Measurements from ENCODE around the gene RAB3C.

The RAB3C gene

DNA sequence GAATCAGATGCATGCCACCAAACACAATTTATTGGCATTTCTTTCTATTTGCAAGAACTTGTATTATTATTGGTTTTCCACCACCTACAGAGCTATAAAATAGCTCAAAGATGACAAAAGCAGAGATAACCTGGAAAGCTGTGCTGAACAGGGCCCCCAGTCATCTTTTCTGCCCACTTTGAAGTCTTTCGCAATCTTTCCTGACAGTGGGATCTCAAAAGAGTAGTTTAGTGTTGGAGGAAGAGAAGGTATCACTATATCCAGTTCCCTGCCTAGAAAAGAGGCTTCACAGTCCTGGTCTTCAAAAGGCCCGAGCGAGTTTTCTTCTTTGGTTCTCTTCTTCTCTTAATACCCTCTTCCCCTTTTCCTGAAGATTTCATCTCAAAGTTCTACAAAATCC is 231.0 kb downstream of the RAB3C start:
- POLR2A ChIA-PET = no interaction called here
- TF ChIP-seq, protein P1, sequence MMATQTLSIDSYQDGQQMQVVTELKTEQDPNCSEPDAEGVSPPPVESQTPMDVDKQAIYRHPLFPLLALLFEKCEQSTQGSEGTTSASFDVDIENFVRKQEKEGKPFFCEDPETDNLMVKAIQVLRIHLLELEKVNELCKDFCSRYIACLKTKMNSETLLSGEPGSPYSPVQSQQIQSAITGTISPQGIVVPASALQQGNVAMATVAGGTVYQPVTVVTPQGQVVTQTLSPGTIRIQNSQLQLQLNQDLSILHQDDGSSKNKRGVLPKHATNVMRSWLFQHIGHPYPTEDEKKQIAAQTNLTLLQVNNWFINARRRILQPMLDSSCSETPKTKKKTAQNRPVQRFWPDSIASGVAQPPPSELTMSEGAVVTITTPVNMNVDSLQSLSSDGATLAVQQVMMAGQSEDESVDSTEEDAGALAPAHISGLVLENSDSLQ (IDR thresholded peaks at IDR 0.05) = no peak
- TF ChIP-seq TARDBP (IDR thresholded peaks at IDR 0.05) = no peak
- CTCF ChIA-PET = interaction anchor here (1.0 kb wide), 1 partner anchor 26 kb away, joined by 6 read pairs; no protein-coding TSS in a partner anchor
- no peak for DNase-seq (ENCODE audit: extremely low spot score)

DNA sequence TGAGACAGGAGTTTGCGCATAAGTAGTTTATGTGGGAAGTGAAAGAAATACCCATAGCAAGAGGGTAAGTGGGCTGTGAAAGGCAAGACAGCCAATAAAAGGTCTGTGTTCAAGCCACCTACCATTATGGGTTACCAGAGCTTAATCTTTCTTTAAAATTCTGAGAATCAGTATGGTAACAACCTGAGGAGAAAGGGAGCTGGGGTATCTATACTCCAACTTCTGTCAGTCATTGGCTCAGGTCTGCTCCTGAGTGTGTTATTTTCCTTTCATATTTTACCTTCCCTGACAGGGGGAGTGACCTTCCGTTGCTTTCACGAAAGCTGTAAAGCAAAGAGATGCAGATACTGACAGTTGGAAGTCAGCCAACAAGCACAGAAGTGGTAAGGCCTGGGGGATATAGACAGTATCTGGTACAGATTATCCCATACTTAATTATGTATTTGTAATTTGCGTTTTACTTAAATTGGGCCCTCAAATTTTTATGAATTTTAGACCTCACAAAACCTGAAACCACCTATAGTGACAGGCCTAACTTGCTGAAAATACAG is 233.4 kb downstream of the RAB3C start:
- TF ChIP-seq HDGF (IDR thresholded peaks at IDR 0.05; ENCODE audit: borderline replicate concordance) (no peak), SUZ12 (IDR thresholded peaks at IDR 0.05) (no peak), L3MBTL2 (conservative IDR thresholded peaks at IDR 0.05) (no peak), BHLHE40 (IDR thresholded peaks at IDR 0.05; ENCODE audit: borderline replicate concordance) (no peak), FOXK2 (IDR thresholded peaks at IDR 0.05) (no peak), TARDBP (IDR thresholded peaks at IDR 0.05) (no peak), NFRKB (IDR thresholded peaks at IDR 0.05) (no peak), SP1 (IDR thresholded peaks at IDR 0.05) (no peak), CTBP1 (IDR thresholded peaks at IDR 0.05; ENCODE audit: borderline replicate concordance) (no peak), ARNT (IDR thresholded peaks at IDR 0.05) (no peak), LEF1 (IDR thresholded peaks at IDR 0.05; ENCODE audit: borderline replicate concordance) (no peak), FOXM1 (IDR thresholded peaks at IDR 0.05; ENCODE audit: borderline replicate concordance) (no peak), ZNF384 (IDR thresholded peaks at IDR 0.05) (no peak), FOXA1 (IDR thresholded peaks at IDR 0.05) (no peak), ELF4 (IDR thresholded peaks at IDR 0.05) (no peak)
- TF ChIP-seq, protein P1 (IDR thresholded peaks at IDR 0.05) = no peak
- CTCF ChIA-PET = interaction anchor here (0.7 kb wide), 1 partner anchor 76 kb away, joined by 4 read pairs; no protein-coding TSS in a partner anchor

DNA sequence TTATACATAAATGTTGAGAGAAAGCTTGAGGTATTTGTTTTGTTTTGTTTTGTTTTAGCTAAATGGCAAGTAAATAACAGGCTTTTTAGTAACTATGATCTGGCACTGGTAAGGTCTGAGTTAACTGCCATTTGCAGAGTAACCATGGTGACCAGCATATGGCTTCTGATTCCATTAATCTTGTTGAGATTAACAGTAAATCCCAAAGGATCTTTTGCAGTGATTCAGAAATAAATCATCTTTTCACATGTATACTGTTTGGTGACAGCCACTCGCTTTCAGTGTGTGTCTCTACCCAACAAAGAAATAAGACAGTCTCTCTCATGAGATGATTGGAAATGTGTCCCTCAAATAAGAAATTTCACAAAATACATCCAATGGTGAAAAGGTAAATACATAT is 235.6 kb downstream of the RAB3C start:
- CTCF ChIA-PET = no interaction called here
- no peak for DNase-seq (ENCODE audit: extremely low spot score)
- POLR2A ChIA-PET = no interaction called here
- TF ChIP-seq L3MBTL2 (conservative IDR thresholded peaks at IDR 0.05) (no peak), FOXK2 (IDR thresholded peaks at IDR 0.05) (no peak), ARNT (IDR thresholded peaks at IDR 0.05) (no peak), LEF1 (IDR thresholded peaks at IDR 0.05; ENCODE audit: borderline replicate concordance) (no peak), BHLHE40 (IDR thresholded peaks at IDR 0.05; ENCODE audit: borderline replicate concordance) (no peak), HDGF (IDR thresholded peaks at IDR 0.05; ENCODE audit: borderline replicate concordance) (no peak), SP1 (IDR thresholded peaks at IDR 0.05) (no peak)

More for the DNA sequence above, 233.4 kb downstream of the RAB3C start:
- POLR2A ChIA-PET = no interaction called here
- DNase-seq (ENCODE audit: extremely low spot score) = no peak

DNA sequence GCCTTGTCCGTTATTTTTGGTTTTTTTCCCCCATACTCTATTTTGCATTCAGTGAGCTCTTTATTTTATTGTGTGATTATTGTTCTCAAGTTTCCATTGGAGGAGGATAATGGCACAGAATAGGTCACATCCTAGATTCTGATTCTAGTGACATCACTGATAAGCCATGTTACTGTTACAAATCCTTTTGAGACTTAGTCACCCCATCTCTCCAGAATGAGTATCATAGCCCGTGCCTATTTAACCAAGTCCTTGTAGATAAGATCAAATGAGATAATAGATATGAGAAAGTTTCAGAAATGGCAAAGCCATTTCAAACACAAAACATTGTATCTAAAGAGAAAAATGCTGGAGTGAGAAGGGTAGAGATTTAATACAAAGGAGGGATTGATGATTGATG is 242.6 kb downstream of the RAB3C start:
- ChIA-PET CTCF (no interaction called here), POLR2A (no interaction called here)
- no peak for DNase-seq (ENCODE audit: extremely low spot score)
- TF ChIP-seq CTBP1 (IDR thresholded peaks at IDR 0.05; ENCODE audit: borderline replicate concordance) = no peak
- TF ChIP-seq ELF4 (IDR thresholded peaks at IDR 0.05) = no peak
- TF ChIP-seq BHLHE40 (IDR thresholded peaks at IDR 0.05; ENCODE audit: borderline replicate concordance) = no peak
- no peak for TF ChIP-seq TARDBP (IDR thresholded peaks at IDR 0.05)
- TF ChIP-seq FOXM1 (IDR thresholded peaks at IDR 0.05; ENCODE audit: borderline replicate concordance) = no peak
- no peak for TF ChIP-seq HDGF (IDR thresholded peaks at IDR 0.05; ENCODE audit: borderline replicate concordance)
- no peak for TF ChIP-seq SUZ12 (IDR thresholded peaks at IDR 0.05)
- no peak for TF ChIP-seq L3MBTL2 (conservative IDR thresholded peaks at IDR 0.05)
- TF ChIP-seq LEF1 (IDR thresholded peaks at IDR 0.05; ENCODE audit: borderline replicate concordance) = no peak
- TF ChIP-seq ZNF384 (IDR thresholded peaks at IDR 0.05) = no peak
- TF ChIP-seq ARNT (IDR thresholded peaks at IDR 0.05) = no peak
- TF ChIP-seq, protein P1 (IDR thresholded peaks at IDR 0.05) = no peak
- no peak for TF ChIP-seq SP1 (IDR thresholded peaks at IDR 0.05)
- TF ChIP-seq FOXA1 (IDR thresholded peaks at IDR 0.05) = no peak
- TF ChIP-seq FOXK2 (IDR thresholded peaks at IDR 0.05) = no peak
- TF ChIP-seq NFRKB (IDR thresholded peaks at IDR 0.05) = no peak

DNA sequence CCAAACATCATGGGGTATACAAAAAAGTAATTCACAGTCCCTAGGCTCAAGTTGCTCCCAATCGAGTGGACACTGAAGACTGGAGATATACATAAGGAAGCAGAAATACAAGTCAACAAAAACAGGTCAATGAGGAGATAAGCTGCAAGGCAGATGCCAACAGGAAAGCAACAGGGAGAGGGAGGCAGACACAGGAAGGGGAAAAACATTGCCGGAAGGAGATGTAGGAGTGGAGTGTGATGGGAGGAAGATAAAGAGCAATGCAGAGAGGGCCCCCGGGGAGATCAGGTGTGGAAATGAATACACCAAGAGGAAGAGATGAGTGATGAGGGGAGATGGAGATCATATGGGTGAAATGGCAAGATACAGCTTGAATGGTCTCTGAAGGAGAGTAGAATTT is 243.0 kb downstream of the RAB3C start:
- no peak for DNase-seq (ENCODE audit: extremely low spot score)
- POLR2A ChIA-PET = no interaction called here
- CTCF ChIA-PET = no interaction called here
- no peak for TF ChIP-seq ZNF384 (IDR thresholded peaks at IDR 0.05)
- no peak for TF ChIP-seq SUZ12 (IDR thresholded peaks at IDR 0.05)
- no peak for TF ChIP-seq SP1 (IDR thresholded peaks at IDR 0.05)
- TF ChIP-seq FOXA1 (IDR thresholded peaks at IDR 0.05) = no peak
- TF ChIP-seq L3MBTL2 (conservative IDR thresholded peaks at IDR 0.05) = no peak
- TF ChIP-seq NFRKB (IDR thresholded peaks at IDR 0.05) = no peak
- no peak for TF ChIP-seq FOXM1 (IDR thresholded peaks at IDR 0.05; ENCODE audit: borderline replicate concordance)
- no peak for TF ChIP-seq BHLHE40 (IDR thresholded peaks at IDR 0.05; ENCODE audit: borderline replicate concordance)
- TF ChIP-seq, protein P1 (IDR thresholded peaks at IDR 0.05) = no peak
- no peak for TF ChIP-seq TARDBP (IDR thresholded peaks at IDR 0.05)
- TF ChIP-seq CTBP1 (IDR thresholded peaks at IDR 0.05; ENCODE audit: borderline replicate concordance) = no peak
- no peak for TF ChIP-seq ARNT (IDR thresholded peaks at IDR 0.05)
- no peak for TF ChIP-seq HDGF (IDR thresholded peaks at IDR 0.05; ENCODE audit: borderline replicate concordance)
- no peak for TF ChIP-seq ELF4 (IDR thresholded peaks at IDR 0.05)

DNA sequence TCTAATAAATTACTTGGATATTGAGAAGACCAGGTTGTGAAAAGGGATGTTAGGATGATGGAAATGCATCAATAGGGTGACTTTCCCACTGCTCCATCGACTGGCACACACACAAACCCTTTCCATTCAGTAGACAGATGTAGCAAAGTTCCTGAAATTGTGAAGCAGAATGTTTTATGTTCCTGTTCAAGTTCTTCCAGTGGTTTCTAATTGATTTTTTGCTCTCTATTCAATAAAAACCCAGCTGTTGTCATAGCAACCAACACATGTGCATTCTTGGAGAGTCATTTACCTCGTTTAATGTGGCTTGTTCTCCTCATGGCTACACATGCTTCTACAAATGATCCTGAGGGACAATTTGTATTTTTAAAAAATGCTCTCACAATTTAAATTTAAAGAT is 244.6 kb downstream of the RAB3C start:
- POLR2A ChIA-PET = no interaction called here
- TF ChIP-seq ZNF384 (IDR thresholded peaks at IDR 0.05) (no peak), FOXA1 (IDR thresholded peaks at IDR 0.05) (no peak), ARNT (IDR thresholded peaks at IDR 0.05) (no peak), CTBP1 (IDR thresholded peaks at IDR 0.05; ENCODE audit: borderline replicate concordance) (no peak), NFRKB (IDR thresholded peaks at IDR 0.05) (no peak), BHLHE40 (IDR thresholded peaks at IDR 0.05; ENCODE audit: borderline replicate concordance) (no peak), ELF4 (IDR thresholded peaks at IDR 0.05) (no peak), HDGF (IDR thresholded peaks at IDR 0.05; ENCODE audit: borderline replicate concordance) (no peak), FOXK2 (IDR thresholded peaks at IDR 0.05) (no peak), SP1 (IDR thresholded peaks at IDR 0.05) (no peak), FOXM1 (IDR thresholded peaks at IDR 0.05; ENCODE audit: borderline replicate concordance) (no peak), TARDBP (IDR thresholded peaks at IDR 0.05) (no peak), LEF1 (IDR thresholded peaks at IDR 0.05; ENCODE audit: borderline replicate concordance) (no peak), SUZ12 (IDR thresholded peaks at IDR 0.05) (no peak), L3MBTL2 (conservative IDR thresholded peaks at IDR 0.05) (no peak)
- TF ChIP-seq, protein P1 (IDR thresholded peaks at IDR 0.05) = no peak
- no peak for DNase-seq (ENCODE audit: extremely low spot score)
- CTCF ChIA-PET = no interaction called here

All from HEK293T (cell line).